HG03060 (cell line): ENCODE data around the gene PSENEN.

Experiments
- ATAC-seq: cut with Tn5 transposase; IDR thresholded peaks from one replicate; pipeline ENCODE4 v1.9.1; 2021; ENCODE audit warnings: low read depth, moderate number of reproducible peaks; ENCODE audit not compliant: unreplicated experiment

Gene PSENEN

DNA sequence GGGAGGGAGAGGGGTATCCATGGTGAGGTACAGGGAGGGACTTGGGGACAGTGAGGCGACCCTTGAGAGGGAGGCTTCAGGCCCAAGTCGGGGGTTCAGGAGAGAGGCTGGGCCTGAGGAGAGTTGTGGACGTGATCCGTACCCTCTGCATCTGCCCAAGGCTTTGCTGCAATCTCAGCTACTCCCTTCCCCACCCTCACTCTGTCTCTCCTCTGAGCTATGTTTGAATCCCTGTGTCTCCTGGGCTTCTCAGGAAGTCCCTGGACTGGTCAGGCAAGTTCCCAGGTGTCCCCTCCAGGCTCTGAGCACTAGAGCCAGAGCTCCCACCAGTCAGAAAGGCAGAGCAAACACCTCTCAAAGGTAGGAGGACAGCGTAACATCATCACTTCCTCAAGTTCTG, 4.7 kb downstream of the PSENEN start:
- no peak for ATAC-seq

- no peak for ATAC-seq
These were observed 6.6 kb downstream of the PSENEN start for GRCh38 chr19:35751839-35752745.

GRCh38 chr19:35752746-35753350, 7.4 kb downstream of the PSENEN start:
- no peak for ATAC-seq

- ATAC-seq, result no peak
These were observed 8.4 kb downstream of the PSENEN start for GRCh38 chr19:35753634-35754369.

GRCh38 chr19:35754370-35755130, 9.1 kb downstream of the PSENEN start:
- no peak for ATAC-seq

- ATAC-seq, result no peak
These were observed 9.7 kb downstream of the PSENEN start for GRCh38 chr19:35755131-35755549.

DNA sequence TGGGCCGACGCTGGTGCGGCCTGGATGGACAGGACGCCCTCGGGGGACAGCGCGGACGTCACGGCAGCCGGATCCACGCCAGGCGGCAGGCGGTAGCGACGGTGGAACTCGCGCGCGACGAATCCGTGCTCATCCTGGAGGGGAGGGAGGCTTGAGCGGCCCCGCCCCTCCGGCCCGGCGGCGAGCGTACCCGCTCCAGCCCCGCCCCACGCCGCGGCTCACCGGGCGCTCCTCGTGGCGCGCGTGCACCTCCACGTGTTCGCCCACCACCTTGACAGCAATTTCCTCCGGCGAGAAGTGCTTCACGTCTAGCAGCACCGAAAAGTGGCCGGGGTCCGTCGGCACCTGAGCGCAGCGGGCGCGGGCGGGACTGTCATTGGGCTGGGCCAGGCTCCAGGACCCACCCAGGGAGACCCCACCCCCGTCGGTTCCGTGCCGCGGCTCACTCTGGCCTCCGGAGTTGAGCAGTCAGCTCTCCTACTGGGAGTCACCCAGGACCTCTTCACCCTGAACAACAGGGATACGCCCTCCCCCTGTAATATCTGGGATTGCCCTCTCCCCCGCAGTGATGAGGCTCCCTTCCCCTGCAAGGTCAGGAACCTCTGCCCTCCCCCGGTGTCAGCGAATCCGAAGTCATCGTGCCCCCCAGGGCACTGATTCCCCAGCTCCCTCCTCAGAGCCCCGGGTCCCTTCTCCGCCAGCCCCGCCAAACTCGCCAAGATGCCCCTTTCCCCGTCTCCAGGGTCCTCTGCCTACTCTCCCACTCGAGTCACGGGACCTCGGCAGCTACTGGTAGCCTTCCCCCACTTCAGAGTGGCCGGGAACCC, 10.3 kb downstream of the PSENEN start:
- ATAC-seq, result no peak

DNA sequence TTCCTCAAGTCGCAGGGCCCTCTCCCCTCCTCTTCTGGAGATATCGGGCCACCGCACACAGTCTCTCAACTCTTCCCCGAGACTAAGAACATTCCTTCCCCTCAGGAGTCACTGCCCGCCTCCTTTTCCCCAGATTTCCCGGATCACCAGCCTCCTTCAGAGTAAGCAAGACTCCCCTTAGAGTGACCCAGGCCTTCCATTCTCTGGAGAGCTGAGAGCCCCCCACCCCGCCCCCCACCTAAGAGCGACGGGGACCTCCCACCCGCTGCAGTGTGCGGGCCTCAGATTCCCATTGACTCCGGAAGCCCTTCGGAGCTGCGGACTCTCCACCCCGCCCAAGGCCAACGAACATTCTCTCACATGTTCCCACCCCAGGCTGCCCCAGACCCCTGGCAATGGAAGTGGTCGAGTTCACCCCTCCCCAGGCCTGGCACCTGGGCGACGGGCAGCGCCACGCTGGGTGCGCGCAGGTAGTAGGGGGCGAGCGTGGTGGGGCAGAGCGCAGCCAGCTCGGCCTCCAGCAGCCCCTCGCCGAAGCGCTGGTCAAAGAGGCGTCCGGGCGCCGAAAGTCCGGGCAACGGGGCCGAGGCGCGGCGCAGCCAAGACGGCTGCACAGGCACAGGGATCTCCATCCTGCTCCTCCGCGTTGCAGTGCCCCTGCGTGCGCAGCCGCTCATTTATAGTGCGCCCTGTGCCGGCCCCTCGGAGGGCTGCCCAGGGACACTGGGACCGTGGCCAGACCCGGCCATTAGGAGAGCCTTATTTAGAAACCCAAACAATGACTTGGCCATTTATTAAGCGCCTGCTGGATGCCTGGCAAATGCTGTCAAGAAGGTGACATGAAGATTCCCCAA, 11.2 kb downstream of the PSENEN start, which contains the start of gene HSPB6:
TSS of gene HSPB6 (minus strand) at position 653 of the 854 bp plus-strand sequence. CDS start at position 632, 21 bp downstream.
- ATAC-seq, result no peak

- ATAC-seq, result no peak
These were observed 11.8 kb downstream of the PSENEN start for GRCh38 chr19:35757231-35757748.

DNA sequence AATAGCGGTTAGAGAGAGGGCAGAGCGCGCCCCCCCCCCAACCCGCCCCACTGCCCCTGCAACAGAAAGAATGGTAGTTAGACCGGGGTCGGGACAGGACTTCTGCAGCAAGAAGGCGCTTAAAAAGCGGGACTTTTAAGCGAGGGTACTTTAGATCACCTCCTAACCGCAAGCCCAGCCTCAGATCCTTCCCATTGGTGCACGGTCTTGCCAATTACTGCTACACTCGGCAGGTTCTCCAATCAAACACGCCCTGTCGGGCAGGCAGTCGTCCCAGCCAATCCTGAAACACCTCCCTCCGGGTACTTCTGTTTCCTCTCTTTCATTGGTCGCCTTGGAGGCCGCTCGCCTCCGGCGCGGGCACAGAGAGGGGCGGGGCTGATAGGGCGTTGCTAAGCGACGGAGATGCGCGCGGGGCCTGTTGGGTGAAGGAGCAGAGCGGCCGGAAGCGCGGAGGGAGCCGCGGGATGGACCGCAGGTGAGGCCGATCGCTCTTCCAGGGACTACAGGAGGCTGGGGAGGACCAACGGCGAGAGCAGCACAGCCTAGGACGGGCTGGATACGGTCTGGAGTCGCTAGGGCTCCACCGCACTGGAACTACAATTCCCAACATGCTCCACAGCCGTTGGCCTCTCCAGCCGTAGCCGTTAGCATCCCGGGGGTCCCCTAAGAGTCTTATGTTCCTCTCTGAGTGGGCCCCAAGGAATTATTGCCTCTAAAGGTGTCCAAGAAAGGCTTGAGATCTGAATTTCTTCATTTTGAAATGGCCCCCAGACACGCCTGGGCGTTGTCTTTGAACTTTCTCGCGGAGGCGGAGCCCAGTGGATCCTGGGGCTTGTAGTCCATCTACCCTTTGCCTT, 12.5 kb downstream of the PSENEN start, which contains the start of gene PROSER3:
TSS of gene PROSER3 (plus strand) at position 428 of the 860 bp plus-strand sequence. CDS start at position 468, 40 bp downstream.
- peak; percentile 94 for ATAC-seq

DNA sequence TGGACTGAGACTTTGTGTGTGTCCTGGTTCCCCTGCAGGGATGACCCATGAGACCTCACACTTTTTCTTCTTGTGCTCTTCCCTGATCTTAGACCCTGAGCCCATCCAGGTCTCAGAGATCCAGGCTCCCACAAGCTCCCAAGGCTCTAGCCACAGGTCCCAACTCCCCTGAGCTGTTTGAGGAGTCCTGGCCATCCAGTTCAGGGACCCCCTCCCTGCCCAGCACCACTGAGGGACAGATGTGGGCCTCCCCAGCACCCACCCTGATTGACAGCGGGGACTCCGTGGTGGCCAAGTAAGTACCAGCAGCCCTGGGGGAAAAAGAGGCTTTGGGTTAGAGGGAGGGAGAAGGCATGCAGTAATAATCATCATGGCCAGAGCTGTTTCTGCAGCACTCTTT, 14.2 kb downstream of the PSENEN start:
- no peak for ATAC-seq

DNA sequence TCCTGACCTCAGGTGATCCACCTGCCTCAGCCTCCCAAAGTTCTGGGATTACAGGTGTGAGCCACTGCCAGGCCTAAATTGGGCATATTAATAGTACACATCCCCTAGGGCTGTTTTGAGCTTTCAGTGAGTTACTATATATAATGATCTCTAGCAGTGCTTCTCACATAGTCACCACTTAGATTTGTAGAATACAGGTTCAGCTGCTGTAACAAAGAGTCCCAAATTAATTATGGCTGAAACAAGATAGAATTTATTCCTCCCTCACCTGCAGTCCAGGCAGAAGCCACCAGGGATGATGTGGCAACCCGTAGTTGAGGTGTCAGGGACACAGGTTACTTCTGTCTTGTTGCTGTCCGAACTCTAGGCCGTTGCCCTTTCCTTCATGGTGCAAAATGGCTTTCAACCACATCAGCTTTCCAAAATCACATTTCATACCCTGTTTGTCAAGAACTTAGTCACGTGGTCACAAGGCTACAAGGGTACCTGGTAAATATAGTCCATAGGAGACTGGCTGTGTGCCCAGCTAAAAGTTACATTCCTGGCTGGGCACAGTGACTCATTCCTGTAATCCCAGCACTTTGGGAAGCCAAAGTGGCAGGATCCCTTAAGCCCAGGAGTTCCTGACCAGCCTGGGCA, 15.4 kb downstream of the PSENEN start:
- ATAC-seq, result no peak

DNA sequence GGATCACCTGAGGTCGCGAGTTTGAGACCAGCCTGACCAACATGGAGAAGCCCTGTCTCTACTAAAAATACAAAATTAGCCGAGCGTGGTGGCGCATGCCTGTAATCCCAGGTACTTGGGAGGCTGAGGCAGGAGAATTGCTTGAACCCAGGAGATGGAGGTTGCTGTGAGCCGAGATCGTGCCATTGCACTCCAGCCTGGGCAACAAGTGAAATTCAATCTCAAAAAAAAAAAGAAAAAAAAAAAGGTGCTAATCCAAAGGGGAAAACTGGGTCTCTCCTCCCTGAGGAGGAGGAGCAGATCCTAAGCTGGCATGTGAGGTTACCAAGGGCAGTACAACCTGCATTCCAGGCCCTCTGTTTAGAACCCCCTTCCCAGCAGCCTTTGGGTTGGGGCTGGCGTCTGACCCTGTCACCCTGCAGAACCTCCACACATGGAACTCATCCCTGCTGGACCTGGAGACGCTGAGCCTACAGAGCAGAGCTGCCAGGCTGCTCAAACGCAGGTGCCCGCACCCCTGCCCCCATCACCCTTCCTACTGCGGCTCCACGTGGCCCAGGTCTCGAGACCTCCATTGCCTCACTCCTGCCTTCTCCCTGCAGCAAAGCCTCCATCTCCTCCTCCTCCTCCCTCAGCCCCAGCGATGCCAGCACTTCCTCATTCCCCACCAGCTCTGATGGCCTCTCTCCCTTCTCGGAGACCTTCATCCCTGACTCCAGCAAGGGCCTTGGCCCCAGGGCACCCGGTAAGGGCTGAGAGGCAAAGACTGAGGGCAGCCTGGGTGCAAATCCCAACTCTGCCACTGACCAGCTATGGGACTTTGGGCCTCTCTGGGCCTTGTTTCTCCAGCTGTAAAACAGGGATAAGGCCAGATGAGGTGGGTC, 19.2 kb downstream of the PSENEN start:
- ATAC-seq, result no peak

- no peak for ATAC-seq
These were observed 21.2 kb downstream of the PSENEN start for GRCh38 chr19:35766571-35767104.

DNA sequence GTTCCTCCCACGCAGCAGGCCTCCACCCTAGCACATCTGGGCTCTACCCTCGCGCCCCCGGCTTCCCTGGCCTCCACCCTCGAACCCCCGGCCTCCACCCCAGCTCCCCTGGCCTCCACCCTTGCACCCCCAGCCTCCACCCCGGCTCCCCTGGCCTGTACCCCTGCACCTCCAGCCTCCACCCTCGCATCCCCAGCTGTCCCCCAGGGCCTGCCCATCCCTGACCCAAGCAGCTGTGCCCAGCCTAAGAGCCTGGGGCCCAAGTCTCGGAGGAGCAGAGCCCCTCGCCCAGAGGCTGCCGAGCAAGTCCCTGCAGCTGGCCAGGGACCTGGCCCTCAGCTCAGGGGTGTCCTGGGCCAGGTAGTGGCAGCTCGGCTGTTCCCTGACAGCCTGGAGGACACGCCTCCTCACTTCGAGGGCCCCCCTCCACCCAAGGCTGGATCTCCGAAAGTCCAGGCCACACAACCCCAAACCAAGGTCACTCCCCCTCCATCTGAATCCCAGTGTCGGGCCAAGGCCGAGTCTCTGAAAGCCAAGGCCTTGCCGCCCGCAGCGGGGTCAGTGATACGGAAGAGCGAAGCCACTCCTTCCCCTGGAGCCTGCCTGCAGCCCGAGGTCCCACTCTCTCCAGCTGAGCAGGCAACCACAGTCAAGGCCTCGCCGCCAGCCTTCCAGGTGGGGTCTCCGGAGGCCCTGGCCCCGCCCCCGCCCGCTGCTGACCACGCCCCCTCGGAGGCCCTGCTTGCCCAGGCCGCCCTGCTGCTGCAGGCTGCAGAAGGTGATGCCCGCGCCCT, 22.0 kb downstream of the PSENEN start:
- ATAC-seq, result no peak
